Measurements from ENCODE around the gene SF3B4.

The SF3B4 gene

GRCh38 chr1:149932474-149932873, 4.9 kb upstream of the SF3B4 start:
- DNase-seq (ENCODE audit: low read depth in 2 of 2): no peak

GRCh38 chr1:149931212-149931790, 3.7 kb upstream of the SF3B4 start:
- no peak for DNase-seq (ENCODE audit: low read depth in 2 of 2)

GRCh38 chr1:149929856-149930255, 2.3 kb upstream of the SF3B4 start:
- DNase-seq (ENCODE audit: low read depth in 2 of 2): no peak

GRCh38 chr1:149928401-149928724, 760 bp upstream of the SF3B4 start:
- no peak for DNase-seq (ENCODE audit: low read depth in 2 of 2)

- no peak for DNase-seq (ENCODE audit: low read depth in 2 of 2)
These were observed 494 bp downstream of the SF3B4 start for GRCh38 chr1:149927056-149927562.

- no peak for DNase-seq (ENCODE audit: low read depth in 2 of 2)
These were observed 1.3 kb downstream of the SF3B4 start for GRCh38 chr1:149926296-149926695.

GRCh38 chr1:149925751-149926150, 1.9 kb downstream of the SF3B4 start:
- DNase-seq (ENCODE audit: low read depth in 2 of 2): no peak

- DNase-seq (ENCODE audit: low read depth in 2 of 2): no peak
These were observed 2.3 kb downstream of the SF3B4 start for GRCh38 chr1:149925345-149925744.

- DNase-seq (ENCODE audit: low read depth in 2 of 2): no peak
These were observed 4.0 kb downstream of the SF3B4 start for GRCh38 chr1:149923626-149924025.

GRCh38 chr1:149917571-149918144, 9.9 kb downstream of the SF3B4 start, which contains the start of gene SV2A:
Gene SV2A (minus strand): TSS chr1:149917844. CDS start chr1:149913840, 4,004 bp downstream.
- peak; percentile 10 to 29 for DNase-seq (ENCODE audit: low read depth in 2 of 2)

GRCh38 chr1:149916898-149917252, 10.7 kb downstream of the SF3B4 start:
- DNase-seq (ENCODE audit: low read depth in 2 of 2): no peak

- no peak for DNase-seq (ENCODE audit: low read depth in 2 of 2)
These were observed 11.3 kb downstream of the SF3B4 start for GRCh38 chr1:149916193-149916897.

- DNase-seq (ENCODE audit: low read depth in 2 of 2): no peak
These were observed 12.0 kb downstream of the SF3B4 start for GRCh38 chr1:149915429-149916192.

GRCh38 chr1:149914545-149914944, 13.1 kb downstream of the SF3B4 start:
- no peak for DNase-seq (ENCODE audit: low read depth in 2 of 2)

- DNase-seq (ENCODE audit: low read depth in 2 of 2): no peak
These were observed 21.0 kb downstream of the SF3B4 start for GRCh38 chr1:149906570-149907075.

GRCh38 chr1:149903836-149904491, 23.6 kb downstream of the SF3B4 start:
- DNase-seq (ENCODE audit: low read depth in 2 of 2): no peak

- DNase-seq (ENCODE audit: low read depth in 2 of 2): peak; percentile 73 to 79
These were observed 27.9 kb downstream of the SF3B4 start, which contains the start of gene BOLA1 for GRCh38 chr1:149899460-149900284. Gene BOLA1 (plus strand): TSS chr1:149899568. CDS start chr1:149900060, 492 bp downstream.

GRCh38 chr1:149896575-149896974, 31.0 kb downstream of the SF3B4 start:
- no peak for DNase-seq (ENCODE audit: low read depth in 2 of 2)

- DNase-seq (ENCODE audit: low read depth in 2 of 2): no peak
These were observed 38.7 kb downstream of the SF3B4 start for GRCh38 chr1:149888999-149889289.

GRCh38 chr1:149888247-149888998, 39.2 kb downstream of the SF3B4 start:
- peak; percentile 75 to 78 for DNase-seq (ENCODE audit: low read depth in 2 of 2)
